DOHH2 (cell line): ENCODE data around the gene SLC28A1.

Source experiments
- H3F3A ChIP-seq: fragments of 200-600 bp; sonication (generic), shearing (Covaris generic); 2 replicates; pipeline ENCODE4 v1.6.0; 2016; ENCODE audit warnings: antibody characterized with exemption, mild to moderate bottlenecking; ENCODE audit not compliant: control insufficient read depth, insufficient read depth
- H3K27ac ChIP-seq: fragments of 200-600 bp; sonication (generic); 2 replicates; pipeline ENCODE4 v1.5.1; 2014; ENCODE audit warnings: low read depth, mild to moderate bottlenecking, low read length, moderate library complexity
- H3K27me3 ChIP-seq: fragments of 200-600 bp; sonication (generic); 2 replicates; pipeline ENCODE4 v1.6.1; 2014; ENCODE audit warnings: mild to moderate bottlenecking, low read length, mixed read lengths; ENCODE audit not compliant: control insufficient read depth
- H3K36me3 ChIP-seq: fragments of 200-600 bp; sonication (generic); 2 replicates; pipeline ENCODE4 v1.6.1; 2014; ENCODE audit warnings: mild to moderate bottlenecking, low read length, moderate library complexity, mixed read lengths; ENCODE audit not compliant: control insufficient read depth
- H3K4me1 ChIP-seq: fragments of 200-600 bp; sonication (generic); 2 replicates; pipeline ENCODE4 v1.6.1; 2014; ENCODE audit warnings: mild to moderate bottlenecking, low read length, mixed read lengths; ENCODE audit not compliant: control insufficient read depth
- H3K4me2 ChIP-seq: fragments of 200-600 bp; sonication (generic); 2 replicates; pipeline ENCODE4 v1.6.0; 2014; ENCODE audit warnings: mild to moderate bottlenecking, low read length, moderate library complexity
- H3K4me3 ChIP-seq: fragments of 200-600 bp; sonication (generic); 2 replicates; pipeline ENCODE4 v1.5.1; 2014; ENCODE audit warnings: mild to moderate bottlenecking, low read length, mixed read lengths
- H3K79me2 ChIP-seq: fragments of 200-600 bp; sonication (generic); 2 replicates; pipeline ENCODE4 v1.6.1; 2014; ENCODE audit warnings: mild to moderate bottlenecking, low read length, mixed read lengths; ENCODE audit not compliant: control insufficient read depth
- H3K9me2 ChIP-seq: fragments of 200-600 bp; sonication (generic); replicated peaks from 2 replicates; pipeline ENCODE4 v1.6.1; 2014; ENCODE audit warnings: mild to moderate bottlenecking, low read length, mixed read lengths; ENCODE audit not compliant: control insufficient read depth
- H3K9me3 ChIP-seq: fragments of 200-600 bp; sonication (generic); 2 replicates; pipeline ENCODE4 v1.6.1; 2014; ENCODE audit warnings: antibody characterized with exemption, low read length, mixed read lengths; ENCODE audit not compliant: control insufficient read depth, insufficient read depth
- H4K20me1 ChIP-seq: fragments of 200-600 bp; sonication (generic); 2 replicates; pipeline ENCODE4 v1.6.0; 2014; ENCODE audit warnings: low read depth, mild to moderate bottlenecking, antibody characterized with exemption, low read length, moderate library complexity; ENCODE audit not compliant: control insufficient read depth, insufficient read depth
- CTCF ChIP-seq: fragments of 200-600 bp; sonication (generic); IDR thresholded peaks from one replicate; pipeline ENCODE4 v1.5.1; 2014; ENCODE audit warnings: antibody characterized with exemption, mild to moderate bottlenecking, low read depth, low read length; ENCODE audit not compliant: poor library complexity, severe bottlenecking
- EZH2phosphoT487 ChIP-seq: fragments of 200-600 bp; sonication (generic); IDR thresholded peaks from 2 replicates; pipeline ENCODE4 v1.6.1; 2017; ENCODE audit warnings: borderline replicate concordance, mild to moderate bottlenecking, antibody characterized with exemption, low read length, moderate library complexity, mixed read lengths

The SLC28A1 gene

GRCh38 chr15:84970843-84971242 lies 86.4 kb downstream of the SLC28A1 start:
- H3K27ac ChIP-seq, result no peak overlapping the region
- no peaks in the 10 kb centered on the region for H3K4me1 ChIP-seq
- no peaks in the 10 kb centered on the region for H3K9me3 ChIP-seq
- H3K79me2 ChIP-seq, result no peaks in the 10 kb centered on the region
- no peak overlapping the region for H3K4me3 ChIP-seq
- no peaks in the 10 kb centered on the region for H3K9me2 ChIP-seq
- no peaks in the 10 kb centered on the region for H4K20me1 ChIP-seq
- TF ChIP-seq EZH2phosphoT487 (no peak), CTCF (no peak)
- no peaks in the 10 kb centered on the region for H3F3A ChIP-seq
- H3K27me3 ChIP-seq, result peaks cover 2% of the 10 kb centered on the region; the same call in 1 of the 2 replicates
- H3K36me3 ChIP-seq, result no peaks in the 10 kb centered on the region
- no peak overlapping the region for H3K4me2 ChIP-seq

DNA sequence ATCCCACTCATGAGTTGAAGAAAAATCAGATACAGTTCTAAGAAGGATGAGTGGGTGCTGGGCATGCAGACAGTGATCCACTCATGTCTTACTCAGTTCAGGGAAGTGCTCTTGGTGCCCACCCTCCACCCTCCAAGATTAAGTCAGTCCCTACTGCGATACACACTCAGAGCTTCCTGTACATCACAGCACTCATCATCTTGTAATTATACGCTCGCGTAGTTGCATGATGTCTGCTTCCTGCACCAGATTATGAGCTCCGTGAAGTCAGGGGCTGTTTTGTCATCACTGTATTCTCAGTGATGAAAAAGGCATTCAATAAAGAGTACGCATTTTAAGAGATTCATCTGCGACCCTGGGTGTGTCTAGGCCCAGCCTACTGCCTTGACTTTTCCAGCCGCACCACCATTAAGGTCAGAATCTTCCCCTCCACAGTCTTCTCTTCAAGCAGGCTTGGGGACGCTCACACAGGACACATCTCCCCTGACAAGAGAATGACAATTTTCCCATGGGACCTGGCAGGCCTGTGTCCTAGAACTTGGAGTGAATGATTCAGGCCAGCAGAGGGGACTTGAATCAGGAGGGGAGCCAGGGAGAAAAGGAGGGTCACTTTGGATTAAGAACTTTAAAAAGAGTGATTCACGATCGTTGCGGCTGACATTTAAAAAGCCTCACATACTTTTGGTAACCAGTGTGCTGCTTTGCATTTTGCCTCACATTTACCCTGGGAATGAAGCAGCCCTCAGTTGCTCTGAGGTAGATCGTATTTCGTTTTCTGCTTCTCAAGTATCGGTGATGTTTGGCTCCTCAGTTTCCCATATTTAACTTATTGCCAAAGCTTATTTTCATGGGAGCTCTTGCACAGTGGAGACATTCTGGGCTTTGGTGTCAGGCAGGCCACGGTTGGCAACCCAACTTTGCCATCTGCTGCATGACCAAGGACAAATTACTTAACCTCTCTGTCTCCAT lies 89.3 kb downstream of the SLC28A1 start:
- Histone ChIP-seq H3K9me3 (no peaks in the 10 kb centered on the region), H3K79me2 (no peaks in the 10 kb centered on the region), H4K20me1 (no peaks in the 10 kb centered on the region), H3K4me1 (no peaks in the 10 kb centered on the region), H3K27ac (no peak overlapping the region), H3K4me3 (no peak overlapping the region), H3K4me2 (no peak overlapping the region), H3K36me3 (no peaks in the 10 kb centered on the region), H3K27me3 (no peaks in the 10 kb centered on the region; the same call in 1 of the 2 replicates), H3K9me2 (no peaks in the 10 kb centered on the region), H3F3A (no peaks in the 10 kb centered on the region)
- no peak for TF ChIP-seq EZH2phosphoT487
- TF ChIP-seq CTCF, result no peak

DNA sequence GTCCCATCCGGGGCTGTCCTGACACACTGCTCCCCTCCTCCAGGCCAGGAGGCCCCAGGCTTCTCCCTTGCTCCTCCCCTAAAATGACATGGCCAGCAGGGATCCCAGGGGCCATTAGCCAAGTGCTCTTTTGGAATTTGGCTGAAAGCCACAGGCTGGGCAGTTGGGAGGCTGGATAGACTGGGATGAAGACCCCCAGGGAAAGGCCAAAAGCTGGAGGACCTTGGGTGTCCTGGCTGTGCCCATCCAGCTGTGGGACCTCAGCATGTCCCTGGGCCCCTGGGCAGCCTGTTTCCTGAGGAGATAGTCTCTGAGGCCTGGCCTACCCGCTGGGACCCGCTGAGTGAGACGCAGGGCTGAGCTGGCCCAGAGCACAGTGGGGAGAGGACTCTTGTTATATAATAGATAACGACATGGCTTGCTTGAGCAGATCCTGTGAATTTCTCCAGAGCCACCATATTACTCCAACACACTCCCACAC lies 91.4 kb downstream of the SLC28A1 start:
- H3K4me2 ChIP-seq, result no peak overlapping the region
- no peak overlapping the region for H3K4me3 ChIP-seq
- H3F3A ChIP-seq, result no peaks in the 10 kb centered on the region
- H3K27ac ChIP-seq, result no peak overlapping the region
- H3K9me2 ChIP-seq, result no peaks in the 10 kb centered on the region
- H3K9me3 ChIP-seq, result no peaks in the 10 kb centered on the region
- TF ChIP-seq CTCF (no peak), EZH2phosphoT487 (no peak)
- peaks cover 6% of the 10 kb centered on the region for H3K4me1 ChIP-seq
- H3K27me3 ChIP-seq, result no peaks in the 10 kb centered on the region
- no peaks in the 10 kb centered on the region for H3K36me3 ChIP-seq
- H3K79me2 ChIP-seq, result no peaks in the 10 kb centered on the region
- H4K20me1 ChIP-seq, result no peaks in the 10 kb centered on the region
